Hematopoietic multipotent progenitor cell treated with erythropoietin and hydrocortisone succinate and interleukin-3 and kit ligand, for 6 days (in vitro differentiated cells): ENCODE measurements around the gene NINL.
"Not testable (repeated sequence)": the region's sequence is repeated elsewhere in the genome, so short reads cannot be mapped to it uniquely, and the experiment has no call there.

Source experiments
- DNase-seq: peaks from one replicate; pipeline ENCODE4 v3.0.0-alpha.2; 2015

Gene NINL

GRCh38 chr20:25584905-25585704, at the start of gene NINL:
Gene NINL, minus strand, starts transcription at chr20:25585531. Its CDS starts 58,944 bp downstream, at chr20:25526587.
- DNase-seq, result peak; percentile 47

GRCh38 chr20:25632940-25633790, 47.8 kb upstream of the NINL start:
- no peak for DNase-seq

GRCh38 chr20:25630615-25631014, 45.3 kb upstream of the NINL start:
- DNase-seq, result not testable (repeated sequence)

- no peak for DNase-seq
These were observed 44.6 kb upstream of the NINL start for GRCh38 chr20:25629816-25630499.

GRCh38 chr20:25626779-25627178, 41.4 kb upstream of the NINL start:
- DNase-seq, result no peak

GRCh38 chr20:25624500-25624939, 39.2 kb upstream of the NINL start:
- peak; percentile 57 for DNase-seq

- peak; percentile 97 for DNase-seq
These were observed 38.6 kb upstream of the NINL start, which contains the start of gene NANP for GRCh38 chr20:25623736-25624499. Gene NANP, minus strand, starts transcription at chr20:25624014. Its CDS starts 66 bp downstream, at chr20:25623948.

GRCh38 chr20:25623225-25623735, 37.9 kb upstream of the NINL start:
- DNase-seq, result peak; percentile 65

- peak; percentile 12 for DNase-seq
These were observed 37.3 kb upstream of the NINL start for GRCh38 chr20:25622450-25623224.

- no peak for DNase-seq
These were observed 36.7 kb upstream of the NINL start for GRCh38 chr20:25622049-25622448.

- DNase-seq, result no peak
These were observed 34.2 kb upstream of the NINL start for GRCh38 chr20:25619514-25619913.

GRCh38 chr20:25608774-25609173, 23.4 kb upstream of the NINL start:
- no peak for DNase-seq

GRCh38 chr20:25606094-25606695, 20.9 kb upstream of the NINL start:
- DNase-seq, result peak; percentile 68

GRCh38 chr20:25605148-25605547, 19.8 kb upstream of the NINL start:
- no peak for DNase-seq

GRCh38 chr20:25604611-25605010, 19.3 kb upstream of the NINL start:
- no peak for DNase-seq

GRCh38 chr20:25602914-25603309, 17.6 kb upstream of the NINL start:
- not testable (repeated sequence) for DNase-seq

- not testable (repeated sequence) for DNase-seq
These were observed 17.0 kb upstream of the NINL start for GRCh38 chr20:25602191-25602913.

- DNase-seq, result no peak
These were observed 16.3 kb upstream of the NINL start for GRCh38 chr20:25601659-25602058.

GRCh38 chr20:25600632-25601031, 15.3 kb upstream of the NINL start:
- no peak for DNase-seq
